GM23338 (cell line): Measurements from ENCODE around the gene TRIML1. TPM values are rescaled to one million over a fixed set of nuclear protein-coding genes. Genes with fewer than 3 reads are reported as not detected.

Experiments
- ATAC-seq: fragments of 200-7000 bp; cut with Tn5 transposase; 3 replicates; pipeline ENCODE4 v1.9.1; 2020
- DNase-seq: peaks from one replicate; pipeline ENCODE4 v3.0.0-alpha.2; 2015; ENCODE audit warnings: low spot score
- H2AFZ ChIP-seq: fragments of 200-600 bp; sonication (generic); 2 replicates; pipeline ENCODE4 v1.8.0; 2016; ENCODE audit warnings: antibody characterized with exemption, mild to moderate bottlenecking, moderate library complexity
- H3F3A ChIP-seq: fragments of 200-600 bp; sonication (generic); replicated peaks from 2 replicates; pipeline ENCODE4 v1.8.0; 2017; ENCODE audit warnings: antibody characterized with exemption, mixed run types, low read depth
- H3K27ac ChIP-seq: fragments of 200-600 bp; sonication (generic); 2 replicates; pipeline ENCODE4 v1.6.1; 2016; ENCODE audit warnings: low read depth
- H3K27me3 ChIP-seq: fragments of 200-600 bp; sonication (generic); 2 replicates; pipeline ENCODE4 v1.8.0; 2016; ENCODE audit warnings: mild to moderate bottlenecking, mixed run types, moderate library complexity; ENCODE audit not compliant: insufficient read depth
- H3K36me3 ChIP-seq: fragments of 200-600 bp; sonication (generic); 2 replicates; pipeline ENCODE4 v1.8.0; 2016; ENCODE audit warnings: mild to moderate bottlenecking; ENCODE audit not compliant: insufficient read depth
- H3K4me1 ChIP-seq: fragments of 200-600 bp; sonication (generic); 2 replicates; pipeline ENCODE4 v1.8.0; 2016; ENCODE audit warnings: mild to moderate bottlenecking, moderate library complexity; ENCODE audit not compliant: insufficient read depth
- H3K4me2 ChIP-seq: fragments of 200-600 bp; sonication (generic); 2 replicates; pipeline ENCODE4 v1.7.1; 2017; ENCODE audit warnings: mixed run types
- H3K4me3 ChIP-seq: fragments of 200-600 bp; sonication (generic); 2 replicates; pipeline ENCODE4 v1.6.1; 2016; ENCODE audit warnings: mixed run types
- H3K79me2 ChIP-seq: fragments of 200-600 bp; sonication (generic); replicated peaks from 2 replicates; pipeline ENCODE4 v1.8.0; 2017; ENCODE audit warnings: mild to moderate bottlenecking; ENCODE audit not compliant: insufficient read depth
- H3K9me2 ChIP-seq: fragments of 200-600 bp; sonication (generic); 2 replicates; pipeline ENCODE4 v1.8.0; 2017; ENCODE audit not compliant: insufficient read depth
- H4K20me1 ChIP-seq: fragments of 200-600 bp; sonication (generic); replicated peaks from 2 replicates; pipeline ENCODE4 v1.8.0; 2017; ENCODE audit warnings: mild to moderate bottlenecking; ENCODE audit not compliant: insufficient read depth
- H3K27ac Mint-ChIP-seq: 2 replicates; pipeline ENCODE4 v1.8.0; 2020; ENCODE audit warnings: inconsistent platforms, mild to moderate bottlenecking, moderate library complexity, mixed read lengths
- H3K27me3 Mint-ChIP-seq: 3 replicates; pipeline ENCODE4 v1.8.0; 2022; ENCODE audit warnings: low read depth, mild to moderate bottlenecking, moderate library complexity, mixed read lengths, inconsistent platforms; ENCODE audit not compliant: insufficient read depth, poor library complexity
- H3K36me3 Mint-ChIP-seq: 3 replicates; pipeline ENCODE4 v1.8.0; 2021; ENCODE audit warnings: low read depth, mild to moderate bottlenecking, inconsistent platforms, moderate library complexity, mixed read lengths
- H3K4me1 Mint-ChIP-seq: 3 replicates; pipeline ENCODE4 v1.8.0; 2020; ENCODE audit warnings: mild to moderate bottlenecking, inconsistent platforms, mixed read lengths
- H3K4me3 Mint-ChIP-seq: 3 replicates; pipeline ENCODE4 v1.8.0; 2021; ENCODE audit warnings: moderate library complexity, mild to moderate bottlenecking, inconsistent platforms, mixed read lengths
- H3K9me3 Mint-ChIP-seq: 3 replicates; pipeline ENCODE4 v1.8.0; 2020; ENCODE audit warnings: moderate library complexity, mild to moderate bottlenecking, inconsistent platforms, mixed read lengths
- CREB1 ChIP-seq: fragments of 250-450 bp; sonication (Bioruptor Pico); IDR thresholded peaks from 2 replicates; pipeline ENCODE4 v1.5.0; 2020; ENCODE audit warnings: low read depth, mild to moderate bottlenecking, moderate library complexity
- ETS1 ChIP-seq: IDR thresholded peaks from 2 replicates; pipeline ENCODE4 v1.6.1; 2016; ENCODE audit warnings: antibody characterized with exemption
- EZH2phosphoT487 ChIP-seq: fragments of 200-600 bp; sonication (generic); IDR thresholded peaks from one replicate; pipeline ENCODE4 v1.8.1; 2018; ENCODE audit warnings: antibody characterized with exemption; ENCODE audit not compliant: unreplicated experiment
- NANOG ChIP-seq: IDR thresholded peaks from 2 replicates; pipeline ENCODE4 v1.6.1; 2016; ENCODE audit warnings: antibody characterized with exemption, borderline replicate concordance
- REST ChIP-seq: IDR thresholded peaks from one replicate; pipeline ENCODE4 v1.6.1; 2018; ENCODE audit warnings: antibody characterized with exemption; ENCODE audit not compliant: unreplicated experiment
- ZNF331 ChIP-seq: fragments of 250-450 bp; sonication (Bioruptor Pico); IDR thresholded peaks from 2 replicates; pipeline ENCODE4 v1.5.0; 2020; ENCODE audit warnings: low read depth, mild to moderate bottlenecking, moderate library complexity
- polyA plus RNA-seq: library from polyadenylated mRNA; unstranded; fragments of >200 nt; fragmentation: Nextera tagmentation; extraction: Ambion mirVana; gene quantifications from 2 replicates; pipeline ENCODE4 v1.2.1, GENCODE V29; 2016
- total RNA-seq: library from RNA; depleted of rRNA; stranded (reverse); fragments of >200 nt; shearing (Covaris generic); gene quantifications from 2 replicates; pipeline ENCODE4 v1.2.3, GENCODE V29; 2014
- TF ChIP-seq, protein P1 (sequence below): fragments of 250-450 bp; sonication (Bioruptor Pico); IDR thresholded peaks from 2 replicates; pipeline ENCODE4 v1.5.0; 2020; ENCODE audit warnings: mild to moderate bottlenecking, moderate library complexity

TRIML1 gene
- total and polyA plus RNA-seq, 2 experiments from 2014 or later = not detected

GRCh38 chr4:188109157-188109755 lies 30.0 kb upstream of the TRIML1 start, which contains the start of gene TRIML2:
Gene TRIML2 (minus strand): TSS chr4:188109603. CDS start chr4:188105368, 4,235 bp downstream.
- Mint-ChIP-seq H3K36me3 (peaks cover 36% of the 10 kb centered on the region), H3K27me3 (peaks cover 4% of the 10 kb centered on the region), H3K9me3 (peaks cover 9% of the 10 kb centered on the region; the same call in 2 of the 3 replicates), H3K27ac (peak within 1 kb of the TSS; percentile 97), H3K4me3 (peak within 1 kb of the TSS; percentile 75), H3K4me1 (peaks cover 42% of the 10 kb centered on the region)
- Histone ChIP-seq H3K9me2 (no peaks in the 10 kb centered on the region), H3K4me2 (peak within 1 kb of the TSS; percentile 72), H3K4me3 (peak within 1 kb of the TSS; percentile 52), H3K27me3 (no peaks in the 10 kb centered on the region), H4K20me1 (no peaks in the 10 kb centered on the region), H3K27ac (peak within 1 kb of the TSS; percentile 99), H3F3A (no peaks in the 10 kb centered on the region; the same call in 1 of the 2 replicates), H3K4me1 (peaks cover 21% of the 10 kb centered on the region), H3K36me3 (peaks cover 10% of the 10 kb centered on the region; the same call in 1 of the 2 replicates), H3K79me2 (peaks cover 23% of the 10 kb centered on the region), H2AFZ (no peak within 1 kb of the TSS)
- DNase-seq (peak; percentile 48), ATAC-seq (peak; percentile 60)
- no peak for TF ChIP-seq NANOG

DNA sequence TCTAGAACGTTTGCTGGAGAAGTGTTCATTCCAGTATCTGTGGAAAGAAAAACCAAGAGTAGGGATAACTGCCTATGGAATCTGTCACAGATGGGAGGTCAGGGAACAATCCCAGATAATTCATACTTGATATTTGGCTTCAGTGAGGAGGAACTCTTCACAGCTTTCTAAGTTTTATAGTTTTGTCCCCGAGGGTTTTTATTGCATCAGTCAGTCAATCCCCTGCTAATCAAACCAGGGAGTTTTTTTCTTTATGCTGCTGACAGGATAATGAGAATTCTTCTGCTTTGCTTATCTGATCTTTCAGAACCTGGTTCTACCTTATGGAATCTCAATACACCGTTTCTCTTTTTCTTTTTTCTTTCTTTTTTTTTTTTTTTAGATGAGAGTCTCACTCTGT lies 29.2 kb upstream of the TRIML1 start:
- peaks cover 2% of the 10 kb centered on the region; the same call in 1 of the 2 replicates for H3K36me3 ChIP-seq
- H3K4me1 ChIP-seq = peaks cover 21% of the 10 kb centered on the region
- H2AFZ ChIP-seq = no peak overlapping the region
- Mint-ChIP-seq H3K9me3 (peaks cover 9% of the 10 kb centered on the region; the same call in 2 of the 3 replicates), H3K4me3 (peak overlapping the region; percentile 75; the same call in 2 of the 3 replicates), H3K27me3 (peaks cover 4% of the 10 kb centered on the region), H3K36me3 (peaks cover 28% of the 10 kb centered on the region), H3K27ac (peak overlapping the region; percentile 97), H3K4me1 (peaks cover 44% of the 10 kb centered on the region)
- no peak for ATAC-seq
- H3K27ac ChIP-seq = peak overlapping the region; percentile 99
- no peak overlapping the region for H3K4me3 ChIP-seq
- H3K79me2 ChIP-seq = peaks cover 17% of the 10 kb centered on the region
- no peaks in the 10 kb centered on the region; the same call in 1 of the 2 replicates for H3F3A ChIP-seq
- H3K9me2 ChIP-seq = no peaks in the 10 kb centered on the region
- DNase-seq = no peak
- peak overlapping the region; percentile 72 for H3K4me2 ChIP-seq
- H3K27me3 ChIP-seq = no peaks in the 10 kb centered on the region
- H4K20me1 ChIP-seq = no peaks in the 10 kb centered on the region
- TF ChIP-seq ZNF331 (CRISPR knock-in tag) (no peak), CREB1 (CRISPR knock-in tag) (no peak), EZH2phosphoT487 (no peak), ETS1 (no peak), REST (no peak)
- TF ChIP-seq, protein P1, sequence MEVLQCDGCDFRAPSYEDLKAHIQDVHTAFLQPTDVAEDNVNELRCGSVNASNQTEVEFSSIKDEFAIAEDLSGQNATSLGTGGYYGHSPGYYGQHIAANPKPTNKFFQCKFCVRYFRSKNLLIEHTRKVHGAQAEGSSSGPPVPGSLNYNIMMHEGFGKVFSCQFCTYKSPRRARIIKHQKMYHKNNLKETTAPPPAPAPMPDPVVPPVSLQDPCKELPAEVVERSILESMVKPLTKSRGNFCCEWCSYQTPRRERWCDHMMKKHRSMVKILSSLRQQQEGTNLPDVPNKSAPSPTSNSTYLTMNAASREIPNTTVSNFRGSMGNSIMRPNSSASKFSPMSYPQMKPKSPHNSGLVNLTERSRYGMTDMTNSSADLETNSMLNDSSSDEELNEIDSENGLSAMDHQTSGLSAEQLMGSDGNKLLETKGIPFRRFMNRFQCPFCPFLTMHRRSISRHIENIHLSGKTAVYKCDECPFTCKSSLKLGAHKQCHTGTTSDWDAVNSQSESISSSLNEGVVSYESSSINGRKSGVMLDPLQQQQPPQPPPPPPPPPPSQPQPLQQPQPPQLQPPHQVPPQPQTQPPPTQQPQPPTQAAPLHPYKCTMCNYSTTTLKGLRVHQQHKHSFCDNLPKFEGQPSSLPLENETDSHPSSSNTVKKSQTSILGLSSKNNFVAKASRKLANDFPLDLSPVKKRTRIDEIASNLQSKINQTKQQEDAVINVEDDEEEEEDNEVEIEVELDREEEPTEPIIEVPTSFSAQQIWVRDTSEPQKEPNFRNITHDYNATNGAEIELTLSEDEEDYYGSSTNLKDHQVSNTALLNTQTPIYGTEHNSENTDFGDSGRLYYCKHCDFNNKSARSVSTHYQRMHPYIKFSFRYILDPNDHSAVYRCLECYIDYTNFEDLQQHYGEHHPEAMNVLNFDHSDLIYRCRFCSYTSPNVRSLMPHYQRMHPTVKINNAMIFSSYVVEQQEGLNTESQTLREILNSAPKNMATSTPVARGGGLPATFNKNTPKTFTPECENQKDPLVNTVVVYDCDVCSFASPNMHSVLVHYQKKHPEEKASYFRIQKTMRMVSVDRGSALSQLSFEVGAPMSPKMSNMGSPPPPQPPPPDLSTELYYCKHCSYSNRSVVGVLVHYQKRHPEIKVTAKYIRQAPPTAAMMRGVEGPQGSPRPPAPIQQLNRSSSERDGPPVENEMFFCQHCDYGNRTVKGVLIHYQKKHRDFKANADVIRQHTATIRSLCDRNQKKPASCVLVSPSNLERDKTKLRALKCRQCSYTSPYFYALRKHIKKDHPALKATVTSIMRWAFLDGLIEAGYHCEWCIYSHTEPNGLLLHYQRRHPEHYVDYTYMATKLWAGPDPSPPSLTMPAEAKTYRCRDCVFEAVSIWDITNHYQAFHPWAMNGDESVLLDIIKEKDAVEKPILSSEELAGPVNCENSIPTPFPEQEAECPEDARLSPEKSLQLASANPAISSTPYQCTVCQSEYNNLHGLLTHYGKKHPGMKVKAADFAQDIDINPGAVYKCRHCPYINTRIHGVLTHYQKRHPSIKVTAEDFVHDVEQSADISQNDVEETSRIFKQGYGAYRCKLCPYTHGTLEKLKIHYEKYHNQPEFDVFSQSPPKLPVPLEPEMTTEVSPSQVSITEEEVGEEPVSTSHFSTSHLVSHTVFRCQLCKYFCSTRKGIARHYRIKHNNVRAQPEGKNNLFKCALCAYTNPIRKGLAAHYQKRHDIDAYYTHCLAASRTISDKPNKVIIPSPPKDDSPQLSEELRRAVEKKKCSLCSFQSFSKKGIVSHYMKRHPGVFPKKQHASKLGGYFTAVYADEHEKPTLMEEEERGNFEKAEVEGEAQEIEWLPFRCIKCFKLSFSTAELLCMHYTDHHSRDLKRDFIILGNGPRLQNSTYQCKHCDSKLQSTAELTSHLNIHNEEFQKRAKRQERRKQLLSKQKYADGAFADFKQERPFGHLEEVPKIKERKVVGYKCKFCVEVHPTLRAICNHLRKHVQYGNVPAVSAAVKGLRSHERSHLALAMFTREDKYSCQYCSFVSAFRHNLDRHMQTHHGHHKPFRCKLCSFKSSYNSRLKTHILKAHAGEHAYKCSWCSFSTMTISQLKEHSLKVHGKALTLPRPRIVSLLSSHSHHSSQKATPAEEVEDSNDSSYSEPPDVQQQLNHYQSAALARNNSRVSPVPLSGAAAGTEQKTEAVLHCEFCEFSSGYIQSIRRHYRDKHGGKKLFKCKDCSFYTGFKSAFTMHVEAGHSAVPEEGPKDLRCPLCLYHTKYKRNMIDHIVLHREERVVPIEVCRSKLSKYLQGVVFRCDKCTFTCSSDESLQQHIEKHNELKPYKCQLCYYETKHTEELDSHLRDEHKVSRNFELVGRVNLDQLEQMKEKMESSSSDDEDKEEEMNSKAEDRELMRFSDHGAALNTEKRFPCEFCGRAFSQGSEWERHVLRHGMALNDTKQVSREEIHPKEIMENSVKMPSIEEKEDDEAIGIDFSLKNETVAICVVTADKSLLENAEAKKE (CRISPR knock-in tag) = no peak
